Stimulated activated naive CD8-positive, alpha-beta T cell treated with anti-CD3 and anti-CD28 coated beads, Interleukin-15, amount 100 ng/mL, for 72 hours (primary cell): Measurements from ENCODE around the gene TMEM98.

Source experiments
- ATAC-seq: fragments of 150-1000 bp; cut with Tn5 transposase; 2 replicates; pipeline ENCODE4 v1.10.0; 2021; ENCODE audit warnings: mild to moderate bottlenecking, moderate library complexity
- DNase-seq, 2 donors: peaks; one replicate each; pipeline ENCODE4 v3.0.0; 2021 to 2022
- H3K27ac Mint-ChIP-seq, 2 donors: one replicate each; pipeline ENCODE4 v1.8.0; 2022; ENCODE audit warnings: mild to moderate bottlenecking in 2 of 2, mixed read lengths in 2 of 2, moderate library complexity in 2 of 2
- H3K27me3 Mint-ChIP-seq: one replicate; pipeline ENCODE4 v1.8.0; 2022; ENCODE audit warnings: mixed read lengths
- H3K4me1 Mint-ChIP-seq: one replicate; pipeline ENCODE4 v1.8.0; 2022; ENCODE audit warnings: mild to moderate bottlenecking, mixed read lengths
- H3K4me3 Mint-ChIP-seq, 2 donors: one replicate each; pipeline ENCODE4 v1.8.0; 2022; ENCODE audit warnings: mild to moderate bottlenecking in 2 of 2, mixed read lengths in 2 of 2, moderate library complexity in 1 of 2
- H3K9me3 Mint-ChIP-seq, 2 donors: one replicate each; pipeline ENCODE4 v1.8.0; 2022; ENCODE audit warnings: mixed read lengths in 2 of 2

The TMEM98 gene

GRCh38 chr17:32927201-32927723 is 691 bp upstream of the TMEM98 start:
- H3K27me3 Mint-ChIP-seq = peaks cover 35% of the 10 kb centered on the region
- no peak overlapping the region for H3K27ac Mint-ChIP-seq
- H3K4me3 Mint-ChIP-seq = peak overlapping the region; percentile 9 to 55

GRCh38 chr17:32928586-32929535 is 908 bp downstream of the TMEM98 start:
- Mint-ChIP-seq H3K27me3 (peaks cover 49% of the 10 kb centered on the region), H3K27ac (no peak overlapping the region), H3K9me3 (no peaks in the 10 kb centered on the region), H3K4me3 (no peak overlapping the region), H3K4me1 (no peaks in the 10 kb centered on the region)
- ATAC-seq (no peak), DNase-seq (no peak)

More at GRCh38 chr17:32927201-32927723, 691 bp upstream of the TMEM98 start:
- no peak for ATAC-seq
- no peaks in the 10 kb centered on the region for H3K4me1 Mint-ChIP-seq
- DNase-seq = no peak
- H3K9me3 Mint-ChIP-seq = no peaks in the 10 kb centered on the region

- Mint-ChIP-seq H3K4me3 (no peak overlapping the region), H3K9me3 (no peaks in the 10 kb centered on the region), H3K27ac (no peak overlapping the region), H3K4me1 (no peaks in the 10 kb centered on the region), H3K27me3 (peaks cover 53% of the 10 kb centered on the region)
- DNase-seq (no peak), ATAC-seq (no peak)
These were observed 1.6 kb downstream of the TMEM98 start for GRCh38 chr17:32929588-32929987.

DNA sequence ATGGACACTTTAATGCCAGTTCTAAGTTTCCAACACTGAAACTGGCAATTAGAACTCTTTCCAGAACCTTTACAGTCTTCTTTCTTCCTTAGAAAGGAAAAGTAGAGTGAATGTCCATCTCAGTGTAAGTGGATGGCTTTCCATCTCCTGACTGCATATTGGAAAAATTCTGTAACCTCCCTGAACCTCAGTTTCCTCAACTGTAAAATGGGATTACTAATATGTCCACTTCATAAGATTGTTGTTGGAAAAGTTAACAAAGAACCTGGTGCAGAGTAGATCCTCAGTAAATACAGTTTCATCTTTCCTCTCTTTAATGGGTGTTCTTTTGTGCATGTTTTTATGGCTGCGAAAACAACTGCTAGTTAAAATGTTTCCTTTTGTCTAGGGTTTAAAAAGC is 2.6 kb downstream of the TMEM98 start:
- H3K27me3 Mint-ChIP-seq = peaks cover 51% of the 10 kb centered on the region
- ATAC-seq (no peak), DNase-seq (no peak)
- H3K27ac Mint-ChIP-seq = no peak overlapping the region
- no peak overlapping the region for H3K4me3 Mint-ChIP-seq
- H3K4me1 Mint-ChIP-seq = no peaks in the 10 kb centered on the region
- H3K9me3 Mint-ChIP-seq = no peaks in the 10 kb centered on the region

DNA sequence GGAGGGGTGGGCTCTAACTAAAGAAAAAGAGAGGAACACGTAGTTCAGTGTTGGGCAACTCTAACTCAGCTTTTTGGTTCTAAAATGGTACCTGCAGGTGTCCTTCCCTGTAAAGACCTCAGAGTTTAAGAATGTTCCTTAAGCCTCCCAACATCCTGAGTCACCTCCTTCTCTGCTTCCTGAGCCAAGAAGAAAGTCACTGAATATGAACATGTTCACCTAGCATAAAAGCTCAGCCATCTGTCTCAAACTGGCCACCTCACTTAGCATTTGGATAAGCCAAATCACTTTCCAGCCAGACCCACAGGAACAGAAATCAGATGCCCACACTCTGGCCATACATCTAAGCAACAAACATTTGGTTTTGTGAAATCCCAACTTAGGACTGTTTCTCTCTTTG is 3.7 kb downstream of the TMEM98 start:
- Mint-ChIP-seq H3K9me3 (no peaks in the 10 kb centered on the region), H3K4me1 (peaks cover 2% of the 10 kb centered on the region), H3K27me3 (peaks cover 47% of the 10 kb centered on the region), H3K4me3 (no peak overlapping the region), H3K27ac (no peak overlapping the region)
- DNase-seq (no peak), ATAC-seq (no peak)

GRCh38 chr17:32933881-32934280 is 5.9 kb downstream of the TMEM98 start:
- peaks cover 7% of the 10 kb centered on the region for H3K4me1 Mint-ChIP-seq
- DNase-seq = no peak
- no peak for ATAC-seq
- no peak overlapping the region for H3K4me3 Mint-ChIP-seq
- H3K27ac Mint-ChIP-seq = no peak overlapping the region
- H3K27me3 Mint-ChIP-seq = peaks cover 50% of the 10 kb centered on the region
- H3K9me3 Mint-ChIP-seq = no peaks in the 10 kb centered on the region

DNA sequence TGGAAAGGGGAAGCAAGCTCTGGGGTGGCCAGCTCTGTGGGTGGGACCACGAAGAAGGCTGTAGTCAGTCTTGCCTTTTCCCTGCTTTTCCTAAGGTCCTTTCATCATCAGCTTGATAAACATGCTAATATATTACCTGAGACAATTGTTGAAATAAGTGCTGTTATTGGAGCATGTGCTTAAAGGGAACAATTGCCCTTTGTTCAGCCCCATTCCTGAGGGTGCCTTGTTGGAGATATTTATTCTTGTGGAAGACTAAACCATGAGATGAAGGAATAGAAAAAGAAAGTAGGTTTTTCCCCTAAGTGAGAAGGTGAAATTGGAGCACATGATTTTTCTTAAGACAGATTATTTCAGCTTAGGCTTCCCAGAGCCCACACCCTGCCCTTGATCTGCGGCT is 7.8 kb downstream of the TMEM98 start:
- no peak for ATAC-seq
- H3K27me3 Mint-ChIP-seq = peaks cover 49% of the 10 kb centered on the region

GRCh38 chr17:32936186-32936893 is 8.4 kb downstream of the TMEM98 start:
- Mint-ChIP-seq H3K4me3 (no peak overlapping the region), H3K9me3 (no peaks in the 10 kb centered on the region), H3K4me1 (peaks cover 7% of the 10 kb centered on the region), H3K27me3 (peaks cover 42% of the 10 kb centered on the region), H3K27ac (peak overlapping the region in 1 of 2 donors; percentile 57)
- ATAC-seq (peak; percentile 24), DNase-seq (no peak)

More for the DNA sequence above, 7.8 kb downstream of the TMEM98 start:
- Mint-ChIP-seq H3K4me1 (peaks cover 7% of the 10 kb centered on the region), H3K27ac (no peak overlapping the region), H3K4me3 (no peak overlapping the region), H3K9me3 (no peaks in the 10 kb centered on the region)
- DNase-seq = no peak

DNA sequence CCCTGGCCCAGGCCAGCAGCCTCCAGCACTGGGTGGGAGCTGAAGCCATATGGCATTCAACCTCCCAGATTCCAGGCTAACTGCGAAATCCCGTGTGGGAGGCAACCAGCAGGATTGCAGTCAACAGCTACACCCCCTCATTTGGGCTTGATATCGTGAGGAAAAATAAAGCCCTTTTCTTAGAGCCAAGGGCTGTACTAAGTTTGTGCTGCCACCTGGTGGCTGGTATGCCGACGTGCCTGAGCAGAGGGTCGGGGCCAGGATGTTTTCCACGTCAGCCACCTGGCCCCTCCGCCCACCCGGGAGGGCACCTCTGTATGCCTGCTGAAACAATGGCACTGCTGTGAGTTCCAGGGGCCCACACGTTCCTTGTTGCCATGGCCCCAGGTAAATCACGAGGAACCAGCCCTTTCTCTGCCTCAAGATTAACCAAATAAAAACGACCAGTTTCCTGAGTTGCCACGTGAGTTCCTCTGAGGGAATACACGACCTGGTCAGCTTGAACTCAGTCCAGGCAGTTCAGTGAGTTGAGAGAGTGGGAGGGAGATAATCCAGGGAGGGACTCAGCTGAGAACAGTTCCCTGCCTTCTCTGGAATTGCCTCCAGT is 9.0 kb downstream of the TMEM98 start:
- Mint-ChIP-seq H3K27ac (peak overlapping the region; percentile 16 to 69), H3K4me3 (no peak overlapping the region), H3K4me1 (peaks cover 7% of the 10 kb centered on the region), H3K27me3 (peaks cover 38% of the 10 kb centered on the region), H3K9me3 (no peaks in the 10 kb centered on the region)
- DNase-seq (peak; percentile 60 to 64), ATAC-seq (peak; percentile 87)

DNA sequence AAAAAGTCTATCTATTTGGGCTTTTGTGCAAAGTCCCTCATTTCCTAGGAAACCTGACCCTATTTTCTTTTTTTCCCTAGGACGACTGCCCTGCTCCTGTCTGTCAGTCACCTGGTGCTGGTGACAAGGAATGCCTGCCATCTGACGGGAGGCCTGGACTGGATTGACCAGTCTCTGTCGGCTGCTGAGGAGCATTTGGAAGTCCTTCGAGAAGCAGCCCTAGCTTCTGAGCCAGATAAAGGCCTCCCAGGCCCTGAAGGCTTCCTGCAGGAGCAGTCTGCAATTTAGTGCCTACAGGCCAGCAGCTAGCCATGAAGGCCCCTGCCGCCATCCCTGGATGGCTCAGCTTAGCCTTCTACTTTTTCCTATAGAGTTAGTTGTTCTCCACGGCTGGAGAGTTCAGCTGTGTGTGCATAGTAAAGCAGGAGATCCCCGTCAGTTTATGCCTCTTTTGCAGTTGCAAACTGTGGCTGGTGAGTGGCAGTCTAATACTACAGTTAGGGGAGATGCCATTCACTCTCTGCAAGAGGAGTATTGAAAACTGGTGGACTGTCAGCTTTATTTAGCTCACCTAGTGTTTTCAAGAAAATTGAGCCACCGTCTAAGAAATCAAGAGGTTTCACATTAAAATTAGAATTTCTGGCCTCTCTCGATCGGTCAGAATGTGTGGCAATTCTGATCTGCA is 12.9 kb downstream of the TMEM98 start:
- no peak for DNase-seq
- no peak overlapping the region for H3K27ac Mint-ChIP-seq
- H3K9me3 Mint-ChIP-seq = no peaks in the 10 kb centered on the region
- no peak overlapping the region for H3K4me3 Mint-ChIP-seq
- no peak for ATAC-seq
- peaks cover 26% of the 10 kb centered on the region for H3K27me3 Mint-ChIP-seq
- H3K4me1 Mint-ChIP-seq = peaks cover 7% of the 10 kb centered on the region

GRCh38 chr17:32941419-32942032 is 13.6 kb downstream of the TMEM98 start:
- no peak overlapping the region for H3K27ac Mint-ChIP-seq
- ATAC-seq = no peak
- peaks cover 7% of the 10 kb centered on the region for H3K4me1 Mint-ChIP-seq
- DNase-seq = no peak
- H3K4me3 Mint-ChIP-seq = no peak overlapping the region
- peaks cover 20% of the 10 kb centered on the region for H3K27me3 Mint-ChIP-seq
- no peaks in the 10 kb centered on the region for H3K9me3 Mint-ChIP-seq

GRCh38 chr17:32943206-32943605 is 15.3 kb downstream of the TMEM98 start:
- Mint-ChIP-seq H3K9me3 (no peaks in the 10 kb centered on the region), H3K4me3 (no peak overlapping the region), H3K27me3 (peaks cover 17% of the 10 kb centered on the region), H3K27ac (no peak overlapping the region), H3K4me1 (no peaks in the 10 kb centered on the region)
- ATAC-seq (no peak), DNase-seq (no peak)

GRCh38 chr17:32943647-32944191 is 15.8 kb downstream of the TMEM98 start:
- DNase-seq = no peak
- Mint-ChIP-seq H3K4me3 (no peak overlapping the region), H3K27ac (no peak overlapping the region), H3K4me1 (no peaks in the 10 kb centered on the region), H3K9me3 (no peaks in the 10 kb centered on the region), H3K27me3 (peaks cover 14% of the 10 kb centered on the region)
- ATAC-seq = no peak

GRCh38 chr17:32944248-32945020 is 16.5 kb downstream of the TMEM98 start:
- no peak for DNase-seq
- Mint-ChIP-seq H3K4me3 (no peak overlapping the region), H3K4me1 (no peaks in the 10 kb centered on the region), H3K27ac (no peak overlapping the region), H3K27me3 (peaks cover 14% of the 10 kb centered on the region), H3K9me3 (no peaks in the 10 kb centered on the region)
- ATAC-seq = no peak
